GM12878 (cell line): ENCODE measurements around the gene PADI2. TPM values are rescaled to one million over a fixed set of nuclear protein-coding genes. Genes with fewer than 3 reads are reported as not detected.

Experiments used
- CTCF ChIP-seq, 3 experiments: IDR thresholded peaks in 2 of 3; conservative IDR thresholded peaks in 1 of 3; 2 replicates each; pipeline ENCODE4 v1.5.1; 2011; ENCODE audit warnings: low read depth in 3 of 3, low read length in 3 of 3, mild to moderate bottlenecking in 3 of 3, control low read depth in 2 of 3, moderate library complexity in 2 of 3, inconsistent platforms in 1 of 3, mixed read lengths in 1 of 3; ENCODE audit not compliant: control insufficient read depth in 2 of 3, insufficient read depth in 1 of 3; ENCODE audit errors: extremely low read depth in 1 of 3
- JUND ChIP-seq: IDR thresholded peaks from 2 replicates; pipeline ENCODE4 v1.6.1; 2012; ENCODE audit warnings: low read depth, mild to moderate bottlenecking, low read length, improper control_type of control experiment, moderate library complexity
- LARP7 ChIP-seq: fragments of 450-650 bp; IDR thresholded peaks from 2 replicates; pipeline ENCODE4 v1.6.1; 2017; ENCODE audit warnings: mild to moderate bottlenecking
- PRDM15 ChIP-seq: fragments of 450-650 bp; formaldehyde crosslinking; IDR thresholded peaks from 2 replicates; pipeline ENCODE4 v1.4.0; 2020; ENCODE audit warnings: mild to moderate bottlenecking, moderate library complexity
- RELA ChIP-seq: fragments of 450-650 bp; IDR thresholded peaks from 2 replicates; pipeline ENCODE4 v1.8.0; 2014; ENCODE audit warnings: borderline replicate concordance; ENCODE audit not compliant: partially characterized antibody
- RUNX3 ChIP-seq: IDR thresholded peaks from 2 replicates; pipeline ENCODE4 v1.6.1; 2012; ENCODE audit warnings: low read length, inconsistent platforms
- SMARCA5 ChIP-seq: fragments of 450-650 bp; IDR thresholded peaks from 2 replicates; pipeline ENCODE4 v1.6.1; 2017; ENCODE audit warnings: mild to moderate bottlenecking
- SMC3 ChIP-seq: IDR thresholded peaks from 2 replicates; pipeline ENCODE4 v1.6.1; 2011; ENCODE audit warnings: low read length, improper control_type of control experiment, borderline replicate concordance
- SRF ChIP-seq, 2 experiments: IDR thresholded peaks; 2 replicates each; pipeline ENCODE4 v1.6.1; 2011; ENCODE audit warnings: low read depth in 2 of 2, low read length in 2 of 2, mild to moderate bottlenecking in 1 of 2, moderate library complexity in 1 of 2
- YY1 ChIP-seq: IDR thresholded peaks from 2 replicates; pipeline ENCODE4 v1.6.1; 2011; ENCODE audit warnings: low read depth, mild to moderate bottlenecking, low read length
- ZNF592 ChIP-seq: fragments of 450-650 bp; IDR thresholded peaks from 2 replicates; pipeline ENCODE4 v1.6.1; 2017; ENCODE audit warnings: mild to moderate bottlenecking, moderate library complexity
- polyA plus RNA-seq, 11 experiments: library from polyadenylated mRNA; depleted of rRNA in 4 of 11; unstranded in 6 of 11; stranded (reverse) in 5 of 11; fragments of >200 nt; fragmentation: Nextera tagmentation in 4 of 11; fragmentation: Illumina TruSeq in 1 of 11; extraction: Ambion mirVana in 4 of 11; extraction: Trizol in 1 of 11; gene quantifications; 1 replicate in 1 of 11; 2 replicates in 10 of 11; pipeline versions ENCODE4 v1.2.1 to v1.2.3, GENCODE V29; 2011 to 2016; ENCODE audit warnings: inconsistent platforms in 2 of 11, missing spikeins in 2 of 11, low read depth in 1 of 11
- total RNA-seq, 4 experiments: library from RNA; depleted of rRNA in 3 of 4; stranded (reverse); fragments of >200 nt in 3 of 4; fragmentation: Illumina TruSeq in 1 of 4; extraction: Trizol in 1 of 4; gene quantifications; 2 replicates each; pipeline versions ENCODE4 v1.2.1 to v1.2.3, GENCODE V29; 2013 to 2021

PADI2 gene
- total and polyA plus RNA-seq, 10 of the 15 experiments (the other 5 are each of a cell fraction or from before 2014, with no cell fraction given), result 0.05 to 3.0 (median 0.10) TPM; not detected in 1

GRCh38 chr1:17059391-17060305 lies 59.6 kb downstream of the PADI2 start (continued):
- TF ChIP-seq PRDM15 (CRISPR knock-in tag), result no peak
- TF ChIP-seq CTCF (IDR thresholded peaks at IDR 0.05 in 2 of 3, conservative IDR thresholded peaks at IDR 0.05 in 1 of 3; ENCODE audit: control insufficient read depth in 2 of 3, extremely low read depth in 1 of 3, insufficient read depth in 1 of 3, low read depth in 3 of 3, low read length in 3 of 3), result peak; percentile 80 to 93 (median 81)
- 0 out of 2 replicates have a peak, but pooled peaks have one; percentile 43 for TF ChIP-seq SMARCA5
- no peak for TF ChIP-seq SRF (IDR thresholded peaks at IDR 0.05; ENCODE audit: low read depth in 2 of 2, low read length in 2 of 2)
- TF ChIP-seq YY1, result peak; percentile 75
- peak; percentile 77 for TF ChIP-seq SMC3
- no peak for TF ChIP-seq JUND
- TF ChIP-seq RELA, result peak; percentile 16
- peak; percentile 53 for TF ChIP-seq RUNX3
- TF ChIP-seq LARP7, result no peak
- 0 out of 2 replicates have a peak, but pooled peaks have one; percentile 27 for TF ChIP-seq ZNF592
- TF ChIP-seq, all 136 proteins: peak for 10
